HepG2 (cell line): Measurements from ENCODE around the gene PKM.

Experiments
- ATF4 ChIP-seq, 2 experiments: fragments of 450-650 bp in 1 of 2; sonication (generic) in 1 of 2; formaldehyde crosslinking; IDR thresholded peaks; 2 replicates each; pipeline versions ENCODE4 v1.5.0 to v1.8.0; 2020 to 2022; ENCODE audit warnings: mild to moderate bottlenecking in 1 of 2, missing genetic modification reagents in 1 of 2
- CTCF ChIP-seq: sonication (generic); formaldehyde crosslinking; IDR thresholded peaks from 2 replicates; pipeline ENCODE4 v1.5.0; 2020; ENCODE audit warnings: mild to moderate bottlenecking, missing genetic modification reagents, moderate library complexity
- MAFG ChIP-seq: sonication (generic); formaldehyde crosslinking; IDR thresholded peaks from 2 replicates; pipeline ENCODE4 v1.5.1; 2020; ENCODE audit warnings: mild to moderate bottlenecking, missing genetic modification reagents
- PAF1 ChIP-seq: IDR thresholded peaks from 2 replicates; pipeline ENCODE4 v1.6.1; 2016; ENCODE audit warnings: missing genetic modification reagents, missing compliant biosample characterization
- SCMH1 ChIP-seq: sonication (generic); formaldehyde crosslinking; IDR thresholded peaks from 2 replicates; pipeline ENCODE4 v1.9.0; 2021; ENCODE audit warnings: missing genetic modification reagents, mild to moderate bottlenecking, borderline replicate concordance
- SP2 ChIP-seq: sonication (generic); formaldehyde crosslinking; IDR thresholded peaks from 2 replicates; pipeline ENCODE4 v1.5.1; 2020; ENCODE audit warnings: mild to moderate bottlenecking, missing genetic modification reagents
- TFAP4 ChIP-seq: sonication (generic); IDR thresholded peaks from 2 replicates; pipeline ENCODE4 v1.6.1; 2016; ENCODE audit warnings: low read depth, borderline replicate concordance
- ZBTB8A ChIP-seq: sonication (generic); formaldehyde crosslinking; IDR thresholded peaks from 2 replicates; pipeline ENCODE4 v1.4.0; 2020; ENCODE audit warnings: mild to moderate bottlenecking, low read depth, missing genetic modification reagents, borderline replicate concordance
- ZNF263 ChIP-seq: sonication (generic); formaldehyde crosslinking; IDR thresholded peaks from 2 replicates; pipeline ENCODE4 v1.4.0; 2020; ENCODE audit warnings: missing genetic modification reagents
- ZNF44 ChIP-seq: sonication (generic); formaldehyde crosslinking; IDR thresholded peaks from 2 replicates; pipeline ENCODE4 v1.5.1; 2020; ENCODE audit warnings: mild to moderate bottlenecking, missing genetic modification reagents
- ZNF546 ChIP-seq: sonication (generic); formaldehyde crosslinking; conservative IDR thresholded peaks from 2 replicates; pipeline ENCODE4 v1.8.1; 2023; ENCODE audit warnings: mild to moderate bottlenecking, missing genetic modification reagents
- ZSCAN25 ChIP-seq: sonication (generic); formaldehyde crosslinking; IDR thresholded peaks from 2 replicates; pipeline ENCODE4 v1.8.0; 2022; ENCODE audit warnings: mild to moderate bottlenecking, missing genetic modification reagents
- TF ChIP-seq, protein P1 (sequence below), 2 experiments: sonication (generic) in 1 of 2; formaldehyde crosslinking in 1 of 2; IDR thresholded peaks; 2 replicates each; pipeline versions ENCODE4 v1.6.1 to v1.9.0; 2014 to 2022; ENCODE audit warnings: antibody characterized with exemption in 1 of 2, borderline replicate concordance in 1 of 2, inconsistent platforms in 1 of 2, low read depth in 1 of 2, missing genetic modification reagents in 1 of 2
- TF ChIP-seq, protein P2 (sequence below): sonication (generic); formaldehyde crosslinking; IDR thresholded peaks from 2 replicates; pipeline ENCODE4 v1.4.0; 2020; ENCODE audit warnings: missing genetic modification reagents, borderline replicate concordance

DNA sequence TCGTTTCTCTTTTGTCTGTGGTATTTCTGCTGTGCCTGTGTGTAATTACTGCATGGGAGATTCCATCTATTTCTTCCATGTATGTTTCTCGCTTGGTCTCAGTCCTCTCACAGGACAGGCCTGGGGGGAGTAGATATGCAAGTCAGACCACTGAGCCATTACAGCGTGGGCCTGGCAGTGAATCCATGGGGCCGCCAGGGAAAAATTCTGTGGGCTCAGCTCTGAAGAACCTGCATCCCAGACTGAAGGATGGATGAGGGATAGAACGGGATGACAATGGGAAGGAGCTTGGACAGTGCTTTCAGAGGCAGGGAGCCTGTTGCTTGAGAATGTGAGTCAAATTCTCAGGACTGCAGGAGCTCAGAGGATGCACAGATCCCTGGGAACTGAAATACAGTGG lies 58.2 kb downstream of the PKM start:
- TF ChIP-seq, protein P1, sequence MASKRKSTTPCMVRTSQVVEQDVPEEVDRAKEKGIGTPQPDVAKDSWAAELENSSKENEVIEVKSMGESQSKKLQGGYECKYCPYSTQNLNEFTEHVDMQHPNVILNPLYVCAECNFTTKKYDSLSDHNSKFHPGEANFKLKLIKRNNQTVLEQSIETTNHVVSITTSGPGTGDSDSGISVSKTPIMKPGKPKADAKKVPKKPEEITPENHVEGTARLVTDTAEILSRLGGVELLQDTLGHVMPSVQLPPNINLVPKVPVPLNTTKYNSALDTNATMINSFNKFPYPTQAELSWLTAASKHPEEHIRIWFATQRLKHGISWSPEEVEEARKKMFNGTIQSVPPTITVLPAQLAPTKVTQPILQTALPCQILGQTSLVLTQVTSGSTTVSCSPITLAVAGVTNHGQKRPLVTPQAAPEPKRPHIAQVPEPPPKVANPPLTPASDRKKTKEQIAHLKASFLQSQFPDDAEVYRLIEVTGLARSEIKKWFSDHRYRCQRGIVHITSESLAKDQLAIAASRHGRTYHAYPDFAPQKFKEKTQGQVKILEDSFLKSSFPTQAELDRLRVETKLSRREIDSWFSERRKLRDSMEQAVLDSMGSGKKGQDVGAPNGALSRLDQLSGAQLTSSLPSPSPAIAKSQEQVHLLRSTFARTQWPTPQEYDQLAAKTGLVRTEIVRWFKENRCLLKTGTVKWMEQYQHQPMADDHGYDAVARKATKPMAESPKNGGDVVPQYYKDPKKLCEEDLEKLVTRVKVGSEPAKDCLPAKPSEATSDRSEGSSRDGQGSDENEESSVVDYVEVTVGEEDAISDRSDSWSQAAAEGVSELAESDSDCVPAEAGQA (IDR thresholded peaks at IDR 0.05; ENCODE audit: low read depth), result no peak
- TF ChIP-seq, protein P1 (CRISPR knock-in tag; IDR thresholded peaks at IDR 0.05; ENCODE audit: borderline replicate concordance), result no peak
- TF ChIP-seq ZNF263 (CRISPR knock-in tag), result no peak
- no peak for TF ChIP-seq ATF4 (CRISPR knock-in tag; IDR thresholded peaks at IDR 0.05)
- TF ChIP-seq ZSCAN25 (CRISPR knock-in tag), result no peak
- no peak for TF ChIP-seq SCMH1 (CRISPR knock-in tag)
- TF ChIP-seq ZNF546 (CRISPR knock-in tag), result no peak
- TF ChIP-seq ZBTB8A, result no peak
- no peak for TF ChIP-seq SP2 (CRISPR knock-in tag)
- no peak for TF ChIP-seq ZNF44 (CRISPR knock-in tag)
- no peak for TF ChIP-seq TFAP4
- TF ChIP-seq, protein P2, sequence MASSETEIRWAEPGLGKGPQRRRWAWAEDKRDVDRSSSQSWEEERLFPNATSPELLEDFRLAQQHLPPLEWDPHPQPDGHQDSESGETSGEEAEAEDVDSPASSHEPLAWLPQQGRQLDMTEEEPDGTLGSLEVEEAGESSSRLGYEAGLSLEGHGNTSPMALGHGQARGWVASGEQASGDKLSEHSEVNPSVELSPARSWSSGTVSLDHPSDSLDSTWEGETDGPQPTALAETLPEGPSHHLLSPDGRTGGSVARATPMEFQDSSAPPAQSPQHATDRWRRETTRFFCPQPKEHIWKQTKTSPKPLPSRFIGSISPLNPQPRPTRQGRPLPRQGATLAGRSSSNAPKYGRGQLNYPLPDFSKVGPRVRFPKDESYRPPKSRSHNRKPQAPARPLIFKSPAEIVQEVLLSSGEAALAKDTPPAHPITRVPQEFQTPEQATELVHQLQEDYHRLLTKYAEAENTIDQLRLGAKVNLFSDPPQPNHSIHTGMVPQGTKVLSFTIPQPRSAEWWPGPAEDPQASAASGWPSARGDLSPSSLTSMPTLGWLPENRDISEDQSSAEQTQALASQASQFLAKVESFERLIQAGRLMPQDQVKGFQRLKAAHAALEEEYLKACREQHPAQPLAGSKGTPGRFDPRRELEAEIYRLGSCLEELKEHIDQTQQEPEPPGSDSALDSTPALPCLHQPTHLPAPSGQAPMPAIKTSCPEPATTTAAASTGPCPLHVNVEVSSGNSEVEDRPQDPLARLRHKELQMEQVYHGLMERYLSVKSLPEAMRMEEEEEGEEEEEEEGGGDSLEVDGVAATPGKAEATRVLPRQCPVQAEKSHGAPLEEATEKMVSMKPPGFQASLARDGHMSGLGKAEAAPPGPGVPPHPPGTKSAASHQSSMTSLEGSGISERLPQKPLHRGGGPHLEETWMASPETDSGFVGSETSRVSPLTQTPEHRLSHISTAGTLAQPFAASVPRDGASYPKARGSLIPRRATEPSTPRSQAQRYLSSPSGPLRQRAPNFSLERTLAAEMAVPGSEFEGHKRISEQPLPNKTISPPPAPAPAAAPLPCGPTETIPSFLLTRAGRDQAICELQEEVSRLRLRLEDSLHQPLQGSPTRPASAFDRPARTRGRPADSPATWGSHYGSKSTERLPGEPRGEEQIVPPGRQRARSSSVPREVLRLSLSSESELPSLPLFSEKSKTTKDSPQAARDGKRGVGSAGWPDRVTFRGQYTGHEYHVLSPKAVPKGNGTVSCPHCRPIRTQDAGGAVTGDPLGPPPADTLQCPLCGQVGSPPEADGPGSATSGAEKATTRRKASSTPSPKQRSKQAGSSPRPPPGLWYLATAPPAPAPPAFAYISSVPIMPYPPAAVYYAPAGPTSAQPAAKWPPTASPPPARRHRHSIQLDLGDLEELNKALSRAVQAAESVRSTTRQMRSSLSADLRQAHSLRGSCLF (CRISPR knock-in tag), result no peak
- no peak for TF ChIP-seq MAFG (CRISPR knock-in tag)
- TF ChIP-seq PAF1, result no peak
- no peak for TF ChIP-seq CTCF (CRISPR knock-in tag)
